ENCODE results near the gene TRERF1. TPM values are rescaled to one million over a fixed set of nuclear protein-coding genes. Genes with fewer than 3 reads are reported as not detected.

Gene TRERF1
- polyA plus RNA-seq, 1 experiment, result 3.5 TPM

GRCh38 chr6:42322676-42323075, 129.1 kb downstream of the TRERF1 start:
- no peaks in the 10 kb centered on the region for H3K36me3 ChIP-seq (ENCODE audit: control insufficient read depth, insufficient read depth, low read length)
- no peaks in the 10 kb centered on the region for H3K27me3 ChIP-seq (ENCODE audit: control insufficient read depth, insufficient read depth, low read length)
- TF ChIP-seq CTCF (IDR thresholded peaks at IDR 0.05; ENCODE audit: insufficient read depth, low read depth, low read length), result no peak
- CTCF ChIA-PET, result interaction anchor here (1.1 kb wide), 1 partner anchor 17 kb away, joined by 3 read pairs; no protein-coding TSS in a partner anchor
- POLR2A ChIA-PET, result no interaction called here
- no peak overlapping the region for H3K4me3 ChIP-seq (ENCODE audit: low read depth, low read length)
- DNase-seq (ENCODE audit: low read depth), result no peak

GRCh38 chr6:42321976-42322375, 129.8 kb downstream of the TRERF1 start:
- H3K4me3 ChIP-seq (ENCODE audit: low read depth, low read length), result no peak overlapping the region
- ChIA-PET POLR2A (no interaction called here), CTCF (no interaction called here)
- no peak for DNase-seq (ENCODE audit: low read depth)
- no peaks in the 10 kb centered on the region for H3K27me3 ChIP-seq (ENCODE audit: control insufficient read depth, insufficient read depth, low read length)
- no peaks in the 10 kb centered on the region for H3K36me3 ChIP-seq (ENCODE audit: control insufficient read depth, insufficient read depth, low read length)
- no peak for TF ChIP-seq CTCF (IDR thresholded peaks at IDR 0.05; ENCODE audit: insufficient read depth, low read depth, low read length)

- no peaks in the 10 kb centered on the region for H3K27me3 ChIP-seq (ENCODE audit: control insufficient read depth, insufficient read depth, low read length)
- H3K36me3 ChIP-seq (ENCODE audit: control insufficient read depth, insufficient read depth, low read length), result no peaks in the 10 kb centered on the region
- DNase-seq (ENCODE audit: low read depth), result no peak
- no peak overlapping the region for H3K4me3 ChIP-seq (ENCODE audit: low read depth, low read length)
- POLR2A ChIA-PET, result no interaction called here
- no peak for TF ChIP-seq CTCF (IDR thresholded peaks at IDR 0.05; ENCODE audit: insufficient read depth, low read depth, low read length)
- CTCF ChIA-PET, result no interaction called here
Observed at GRCh38 chr6:42320762-42321161, 131.0 kb downstream of the TRERF1 start.

- CTCF ChIA-PET, result interaction anchor here (0.6 to 2.9 kb wide), 2 partner anchors 19 to 229 kb away, joined by 3 to 12 read pairs; no protein-coding TSS in a partner anchor
- H3K27me3 ChIP-seq (ENCODE audit: control insufficient read depth, insufficient read depth, low read length), result no peaks in the 10 kb centered on the region
- POLR2A ChIA-PET, result no interaction called here
- DNase-seq (ENCODE audit: low read depth), result no peak
- H3K4me3 ChIP-seq (ENCODE audit: low read depth, low read length), result no peak overlapping the region
- no peaks in the 10 kb centered on the region for H3K36me3 ChIP-seq (ENCODE audit: control insufficient read depth, insufficient read depth, low read length)
- TF ChIP-seq CTCF (IDR thresholded peaks at IDR 0.05; ENCODE audit: insufficient read depth, low read depth, low read length), result no peak
Observed at GRCh38 chr6:42318480-42318879, 133.2 kb downstream of the TRERF1 start.

GRCh38 chr6:42316981-42317380, 134.7 kb downstream of the TRERF1 start:
- Histone ChIP-seq H3K36me3 (ENCODE audit: control insufficient read depth, insufficient read depth, low read length) (no peaks in the 10 kb centered on the region), H3K27me3 (ENCODE audit: control insufficient read depth, insufficient read depth, low read length) (no peaks in the 10 kb centered on the region), H3K4me3 (ENCODE audit: low read depth, low read length) (no peak overlapping the region)
- ChIA-PET POLR2A (no interaction called here), CTCF (interaction anchor here (0.6 to 2.9 kb wide), 3 partner anchors 65 to 294 kb away, joined by 3 to 12 read pairs (median 5); no protein-coding TSS in a partner anchor)
- DNase-seq (ENCODE audit: low read depth), result no peak
- no peak for TF ChIP-seq CTCF (IDR thresholded peaks at IDR 0.05; ENCODE audit: insufficient read depth, low read depth, low read length)
